C4-2B (cell line): ENCODE data around the gene SLC39A11.

Experiments used
- ZFX ChIP-seq: fragments of 450-650 bp; IDR thresholded peaks from 2 replicates; pipeline ENCODE4 v1.6.1; 2017
- TF ChIP-seq, protein P1 (sequence below): fragments of 450-650 bp; conservative IDR thresholded peaks from 2 replicates; pipeline ENCODE4 v1.5.1; 2017; ENCODE audit warnings: mild to moderate bottlenecking

DNA sequence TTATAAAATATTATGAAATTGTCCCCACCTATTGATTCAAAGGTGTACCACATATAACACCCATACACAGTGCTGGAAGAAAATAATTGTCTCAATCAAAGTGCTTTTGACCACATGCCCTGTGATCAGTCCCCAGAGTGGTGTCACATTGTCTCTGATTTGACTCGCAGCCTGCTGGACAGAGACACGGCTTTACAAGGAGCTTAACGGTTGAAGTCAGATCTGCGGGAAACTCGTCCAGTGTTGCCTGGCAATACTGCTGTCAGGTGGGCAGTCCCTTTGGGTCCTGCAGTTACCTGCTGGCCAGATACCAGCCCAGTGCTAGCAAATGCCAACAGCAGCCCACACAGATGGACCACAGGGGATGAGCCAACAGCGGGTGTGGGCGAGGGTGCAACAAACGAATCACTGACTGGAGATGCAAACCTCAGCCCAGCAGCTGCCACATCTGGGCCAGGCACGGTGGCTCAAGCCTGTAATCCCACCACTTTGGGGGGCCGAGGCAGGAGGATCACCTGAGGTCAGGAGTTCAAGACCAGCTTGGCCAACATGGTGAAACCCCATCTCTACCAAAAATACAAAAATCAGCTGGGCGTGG, 46.2 kb upstream of the SLC39A11 start:
- TF ChIP-seq, protein P1, sequence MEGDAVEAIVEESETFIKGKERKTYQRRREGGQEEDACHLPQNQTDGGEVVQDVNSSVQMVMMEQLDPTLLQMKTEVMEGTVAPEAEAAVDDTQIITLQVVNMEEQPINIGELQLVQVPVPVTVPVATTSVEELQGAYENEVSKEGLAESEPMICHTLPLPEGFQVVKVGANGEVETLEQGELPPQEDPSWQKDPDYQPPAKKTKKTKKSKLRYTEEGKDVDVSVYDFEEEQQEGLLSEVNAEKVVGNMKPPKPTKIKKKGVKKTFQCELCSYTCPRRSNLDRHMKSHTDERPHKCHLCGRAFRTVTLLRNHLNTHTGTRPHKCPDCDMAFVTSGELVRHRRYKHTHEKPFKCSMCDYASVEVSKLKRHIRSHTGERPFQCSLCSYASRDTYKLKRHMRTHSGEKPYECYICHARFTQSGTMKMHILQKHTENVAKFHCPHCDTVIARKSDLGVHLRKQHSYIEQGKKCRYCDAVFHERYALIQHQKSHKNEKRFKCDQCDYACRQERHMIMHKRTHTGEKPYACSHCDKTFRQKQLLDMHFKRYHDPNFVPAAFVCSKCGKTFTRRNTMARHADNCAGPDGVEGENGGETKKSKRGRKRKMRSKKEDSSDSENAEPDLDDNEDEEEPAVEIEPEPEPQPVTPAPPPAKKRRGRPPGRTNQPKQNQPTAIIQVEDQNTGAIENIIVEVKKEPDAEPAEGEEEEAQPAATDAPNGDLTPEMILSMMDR = no peak
- TF ChIP-seq ZFX = no peak
